Stimulated activated CD4-positive, alpha-beta T cell treated with anti-CD3 and anti-CD28 coated beads, Interleukin-15, amount 100 ng/mL, for 24 hours (primary cell): ENCODE results near the gene RBBP8NL.
A peak's percentile ranks its signal among the peaks of the same experiment; 100 is the strongest.

ENCODE experiments used
- DNase-seq: peaks from one replicate; pipeline ENCODE4 v3.0.0-alpha.2; 2020

Gene RBBP8NL

GRCh38 chr20:62371588-62372041 lies 55.7 kb downstream of the RBBP8NL start:
- DNase-seq = no peak

- no peak for DNase-seq
Observed at GRCh38 chr20:62370807-62371587, 56.3 kb downstream of the RBBP8NL start.

DNA sequence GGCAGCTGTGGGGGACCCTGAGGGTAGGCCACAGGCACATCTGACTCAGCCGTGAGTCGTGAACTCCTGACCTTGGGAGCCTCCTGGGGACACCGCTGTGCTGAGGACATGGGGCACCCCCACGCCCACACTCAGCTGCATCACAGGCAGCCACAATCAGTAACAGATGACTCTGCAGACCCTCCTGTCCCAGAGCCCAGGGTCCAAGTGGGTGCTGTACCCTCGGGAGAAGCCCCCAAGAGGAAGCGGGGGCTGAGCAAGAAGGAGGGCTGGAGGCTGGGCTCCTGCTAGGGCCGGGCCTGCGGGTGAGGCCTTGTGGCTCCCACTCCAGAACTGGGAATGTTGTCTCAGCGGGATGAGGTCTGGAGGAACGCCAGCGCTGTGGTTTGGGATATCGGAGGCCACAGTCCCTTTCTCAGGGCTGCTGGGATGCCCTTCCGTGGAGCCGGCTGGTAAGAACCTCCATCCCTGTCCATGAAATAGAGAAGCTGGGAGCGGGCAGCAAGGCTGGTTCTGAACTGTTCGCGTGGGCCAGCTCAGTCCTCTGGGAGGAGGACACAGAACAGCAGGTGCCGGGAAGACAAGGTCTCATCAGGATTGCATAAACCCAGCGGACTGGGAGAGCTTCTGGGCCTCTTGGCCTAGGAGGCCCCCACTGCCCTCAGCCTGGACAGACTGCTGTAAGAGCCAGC lies 57.1 kb downstream of the RBBP8NL start:
- DNase-seq = peak; percentile 68

- no peak for DNase-seq
Observed at GRCh38 chr20:62369815-62370114, 57.6 kb downstream of the RBBP8NL start.

DNA sequence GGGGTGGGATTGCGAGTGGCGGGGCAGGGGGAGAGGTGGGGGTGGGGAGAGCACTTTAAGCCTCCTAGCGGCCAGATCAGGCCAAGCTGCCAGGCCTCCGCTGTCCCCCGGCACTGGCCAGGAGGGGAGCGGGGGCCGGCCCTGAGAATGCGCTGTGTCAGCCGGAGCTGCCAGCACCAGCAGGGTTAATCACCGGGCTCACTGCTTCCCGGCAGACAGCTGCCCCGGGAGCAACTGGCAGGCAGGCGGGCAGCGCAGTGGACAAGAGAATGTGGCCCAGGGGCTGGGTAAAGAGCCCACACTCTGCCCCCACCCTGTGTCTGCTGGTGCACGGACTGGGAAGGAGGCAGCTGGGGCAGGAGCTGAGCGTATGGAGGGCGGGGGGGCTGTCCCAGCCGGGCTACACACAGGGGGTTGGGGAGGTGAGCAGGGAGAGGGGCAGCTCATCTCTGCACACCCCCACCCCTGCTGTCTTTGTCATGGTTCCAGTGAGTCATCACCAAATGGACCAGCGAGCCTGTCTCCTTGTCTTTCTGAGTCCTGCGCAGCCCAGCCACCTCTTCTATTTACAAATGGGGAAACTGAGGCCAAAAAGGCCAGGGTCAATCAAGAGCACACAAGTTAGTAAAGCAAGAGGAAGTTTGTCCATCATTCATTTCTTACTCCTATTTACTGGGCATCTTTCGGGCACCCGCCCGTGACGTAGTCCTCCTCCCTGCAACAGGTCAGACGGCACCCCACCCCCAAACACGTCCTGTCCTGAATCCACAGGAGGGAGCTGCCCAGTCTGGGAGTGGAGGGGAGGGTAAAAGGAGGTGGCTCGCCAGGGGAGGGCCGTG lies 58.1 kb downstream of the RBBP8NL start:
- DNase-seq = no peak

DNA sequence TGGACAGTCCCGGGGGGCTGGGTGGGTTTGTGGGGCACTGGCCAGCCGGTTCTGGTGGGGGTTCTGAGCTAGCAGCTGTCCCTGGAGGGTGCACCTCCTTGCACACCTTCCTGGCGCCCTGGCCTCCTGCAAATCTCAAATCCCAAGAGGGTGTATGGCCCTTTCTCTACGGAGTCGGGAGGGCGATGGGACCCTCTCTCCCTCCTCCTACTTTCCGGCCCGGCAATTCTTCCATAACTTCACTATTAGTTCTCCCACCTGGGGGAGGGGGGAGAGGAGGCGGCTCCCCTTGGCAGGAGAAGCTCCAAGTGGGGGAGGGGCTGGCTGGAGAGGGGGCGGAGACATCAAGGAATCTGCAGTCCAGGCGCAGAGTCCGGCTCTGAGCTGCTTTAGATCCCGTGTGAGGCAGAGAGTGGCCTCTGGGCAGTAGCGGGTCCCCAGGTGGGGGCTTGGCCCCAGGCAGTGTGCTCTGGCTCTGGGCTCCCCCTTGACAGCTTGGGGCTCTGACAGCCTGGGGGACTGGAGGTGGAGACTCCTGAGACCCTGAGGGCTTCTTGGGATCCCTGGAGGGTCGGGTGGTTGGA lies 58.9 kb downstream of the RBBP8NL start:
- DNase-seq = no peak

- DNase-seq = peak; percentile 49
Observed at GRCh38 chr20:62367633-62368391, 59.5 kb downstream of the RBBP8NL start.

DNA sequence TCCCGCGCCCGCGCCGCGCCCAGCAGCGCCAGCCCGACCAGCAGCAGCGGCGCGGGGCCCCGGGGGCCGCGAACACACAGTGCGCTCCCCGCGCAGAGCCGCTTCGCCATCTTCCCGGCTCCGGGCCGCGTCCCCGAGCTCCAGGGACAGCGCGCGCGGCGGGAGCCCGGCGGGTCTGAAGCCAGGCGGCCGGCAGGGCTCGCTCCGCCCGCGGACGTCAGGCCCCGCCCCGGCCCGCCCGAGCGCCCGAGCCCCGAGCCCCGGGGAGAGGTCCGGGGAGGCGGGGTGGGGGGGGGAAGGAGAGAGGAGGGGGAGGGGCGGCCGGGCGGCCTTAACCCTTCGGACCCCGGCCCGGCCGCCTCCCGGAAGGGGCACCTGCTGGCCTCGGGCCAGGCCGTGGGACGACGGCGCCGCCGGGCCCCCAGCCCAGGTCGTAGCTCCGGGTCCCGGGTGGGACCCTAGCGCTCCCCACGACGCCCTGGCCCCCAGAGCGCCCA lies 60.2 kb downstream of the RBBP8NL start, which contains the start of gene LAMA5:
Gene LAMA5, minus strand, starts transcription at position 177 of the 497 bp plus-strand sequence. Its CDS starts 67 bp downstream, at position 110.
- DNase-seq = peak; percentile 43

DNA sequence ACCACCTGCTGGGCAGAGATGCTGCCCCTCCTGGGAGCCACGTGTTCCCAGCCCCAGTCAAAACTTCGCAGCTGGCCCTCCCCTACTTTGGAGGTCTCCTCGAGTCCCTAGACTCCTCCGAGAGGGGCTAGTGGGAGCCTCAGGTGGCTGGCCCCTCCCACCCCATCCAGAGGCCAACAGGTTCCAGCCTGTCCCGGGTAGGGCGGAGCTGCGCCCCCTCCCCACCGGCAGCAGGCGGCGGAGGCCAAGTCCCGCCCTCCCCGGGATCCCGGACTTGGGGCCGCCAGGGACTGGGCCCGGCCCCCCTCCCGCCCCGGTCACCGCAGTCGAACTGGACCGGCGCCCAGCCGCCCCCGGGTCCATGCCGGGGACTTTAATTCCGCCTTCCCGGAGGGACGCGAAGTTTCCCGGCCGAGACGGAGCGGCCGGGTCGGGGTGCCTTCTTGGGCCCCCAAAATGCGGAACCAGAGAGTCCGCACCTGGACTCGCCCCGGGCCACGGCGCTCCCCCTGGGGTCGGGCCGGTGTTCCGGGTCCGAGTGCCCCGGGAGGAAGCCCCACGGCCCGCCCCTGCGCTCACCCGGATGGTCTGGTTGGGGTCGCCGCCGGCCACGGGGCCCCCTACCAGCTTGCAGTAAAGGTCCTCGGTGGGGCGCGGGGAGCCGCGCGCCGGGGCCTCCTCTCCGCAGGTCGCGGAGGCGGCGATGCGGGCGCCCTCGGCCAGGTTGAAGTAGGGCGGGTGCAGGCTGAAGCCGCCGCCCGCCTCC lies 60.8 kb downstream of the RBBP8NL start:
- DNase-seq = peak; percentile 39

- DNase-seq = no peak
Observed at GRCh38 chr20:62365814-62366369, 61.4 kb downstream of the RBBP8NL start.

DNA sequence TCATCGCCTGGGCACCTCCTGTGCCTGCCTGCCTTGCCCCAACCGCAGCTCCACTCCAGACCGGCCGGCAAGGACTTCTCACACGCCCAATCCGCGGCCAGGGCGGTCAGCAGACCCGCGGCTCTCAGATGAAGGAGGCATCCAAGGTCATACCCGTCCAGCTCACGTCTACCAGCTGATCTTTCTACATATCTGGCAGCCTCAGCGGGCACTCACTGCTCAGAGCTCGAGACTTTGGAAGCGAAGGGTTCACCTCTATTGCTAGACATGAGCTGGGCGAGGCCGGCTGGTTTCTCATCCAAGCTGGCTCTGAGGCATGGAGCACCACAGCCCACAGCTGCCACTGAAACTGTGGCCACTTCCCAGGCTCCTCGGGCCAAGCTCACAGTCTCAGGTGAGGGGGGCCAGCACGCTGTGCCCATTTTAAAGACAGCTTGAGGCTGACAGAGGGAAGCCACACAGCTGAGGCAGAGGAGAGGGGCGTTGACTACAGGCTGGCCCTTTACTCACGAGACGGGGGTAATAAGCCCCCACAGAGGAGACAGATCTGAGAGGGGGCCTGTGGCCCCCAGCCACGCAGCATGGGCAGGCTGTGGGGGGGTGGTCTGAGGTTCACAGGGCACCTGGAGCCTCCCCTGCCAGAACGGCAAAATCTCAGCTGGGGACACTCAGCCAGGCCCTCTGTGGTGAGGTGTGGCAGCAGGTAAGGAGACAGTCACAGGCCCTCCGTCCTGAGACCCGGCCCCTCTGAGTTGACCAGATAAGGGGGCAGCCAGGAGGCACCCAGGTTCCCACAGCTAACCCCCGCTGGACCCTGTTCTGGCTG lies 62.2 kb downstream of the RBBP8NL start:
- DNase-seq = no peak

DNA sequence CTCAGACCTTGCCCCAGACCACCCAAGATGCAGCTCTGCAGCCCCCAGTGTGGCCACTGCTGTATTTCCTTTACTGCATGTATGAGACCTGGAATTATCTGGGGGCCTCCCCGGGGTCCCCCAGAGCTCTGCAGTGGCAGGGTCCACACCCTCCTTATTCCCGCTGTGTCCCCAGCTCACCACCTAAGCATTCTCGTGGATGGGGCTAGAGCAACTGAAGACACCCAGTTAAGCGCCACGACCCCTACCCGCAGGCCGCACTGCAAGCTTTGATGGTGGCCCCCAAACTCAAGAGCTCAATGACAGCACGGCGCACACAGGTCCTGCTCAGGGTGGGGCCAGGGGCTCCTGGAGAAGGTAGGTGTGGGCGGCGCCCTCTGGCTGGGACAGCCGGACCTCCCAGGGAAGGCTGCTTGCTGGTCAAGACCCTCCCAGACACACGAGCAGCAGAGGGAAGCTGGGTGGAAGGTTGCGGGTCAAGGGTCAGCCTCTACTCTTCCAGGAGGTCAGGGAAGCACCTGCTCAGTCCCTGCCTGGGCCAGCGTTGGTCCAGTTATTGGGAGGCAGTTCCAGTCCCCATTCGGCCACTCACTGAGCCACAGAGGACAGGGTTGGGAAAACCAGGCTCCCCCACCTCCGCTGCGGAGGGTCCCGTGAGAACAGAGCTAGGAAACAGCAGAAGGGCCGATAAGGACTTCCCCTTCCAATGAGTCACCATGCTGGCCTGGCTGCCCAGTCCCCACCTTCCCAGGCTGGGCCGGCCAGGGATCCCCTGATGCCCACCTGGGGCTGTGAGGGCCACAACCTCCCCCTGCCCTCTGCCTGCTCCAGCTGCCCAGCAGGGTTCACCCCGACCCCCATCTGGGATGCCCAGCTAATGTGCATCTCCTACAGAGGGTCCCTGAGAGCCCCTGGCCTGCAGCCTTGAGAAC lies 63.2 kb downstream of the RBBP8NL start:
- DNase-seq = no peak

GRCh38 chr20:62362991-62363919 lies 64.1 kb downstream of the RBBP8NL start:
- no peak for DNase-seq

- DNase-seq = no peak
Observed at GRCh38 chr20:62362590-62362940, 64.8 kb downstream of the RBBP8NL start.

- no peak for DNase-seq
Observed at GRCh38 chr20:62361799-62362589, 65.3 kb downstream of the RBBP8NL start.

DNA sequence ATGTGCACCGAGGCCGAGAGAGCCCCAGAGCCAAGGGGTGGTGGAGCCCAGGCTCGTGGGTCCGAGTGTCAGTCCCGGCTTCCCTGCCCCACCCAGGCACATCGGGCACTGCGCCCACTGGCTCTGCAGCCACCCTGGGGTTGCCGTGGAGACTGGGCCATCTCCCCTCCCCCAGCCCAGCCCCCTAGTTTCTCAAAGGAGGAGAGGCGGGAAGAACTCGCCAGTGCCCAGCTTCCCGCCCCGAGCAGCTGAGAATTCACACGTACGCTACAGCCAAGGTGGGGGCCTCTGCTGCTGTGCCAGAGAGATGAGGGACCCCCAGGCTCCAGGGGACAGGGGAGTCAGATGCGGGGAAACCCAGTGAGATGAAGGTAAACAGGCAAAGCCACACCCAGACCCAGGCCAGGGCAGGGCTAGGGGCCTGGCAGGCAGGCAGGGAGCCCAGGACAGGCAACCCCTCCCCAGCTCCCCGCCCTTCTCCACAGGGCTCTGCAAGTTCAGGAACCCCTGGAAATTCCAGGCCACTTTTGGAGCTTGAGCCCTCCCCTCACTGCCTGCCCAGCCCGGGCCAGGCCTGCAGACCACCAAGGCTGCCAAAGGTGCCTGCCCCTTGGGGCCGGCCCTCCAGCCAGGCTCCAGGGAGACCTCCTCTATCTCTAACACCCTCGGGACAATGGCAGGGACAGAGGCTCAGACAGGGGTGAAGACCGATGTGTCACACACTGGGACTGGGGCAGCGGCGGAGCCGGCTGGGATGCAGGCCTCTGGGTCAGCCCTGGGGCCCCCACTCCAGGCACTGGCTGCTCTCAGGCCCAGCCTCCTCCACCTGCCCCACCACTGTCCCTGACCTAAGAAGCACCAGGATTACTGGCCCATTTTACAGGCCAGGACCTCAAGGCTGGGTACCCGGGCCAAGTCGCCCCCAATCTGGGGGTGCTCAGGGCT lies 66.2 kb downstream of the RBBP8NL start:
- DNase-seq = no peak
